Parathyroid adenoma (tissue), 2 donors: ENCODE results near the gene RPP25L.

Source experiments
- H2AFZ ChIP-seq: fragments of 300-600 bp; sonication (generic); one replicate; pipeline ENCODE4 v1.7.0; 2017; ENCODE audit warnings: antibody characterized with exemption, mild to moderate bottlenecking
- H3K27ac ChIP-seq: fragments of 300-600 bp; sonication (generic); one replicate; pipeline ENCODE4 v1.7.0; 2017
- H3K27me3 ChIP-seq: fragments of 300-600 bp; sonication (generic); one replicate; pipeline ENCODE4 v1.7.0; 2017; ENCODE audit warnings: low read length; ENCODE audit not compliant: control insufficient read depth, insufficient read depth
- H3K36me3 ChIP-seq: fragments of 300-600 bp; sonication (generic); one replicate; pipeline ENCODE4 v1.7.0; 2017; ENCODE audit warnings: low read length; ENCODE audit not compliant: control insufficient read depth, insufficient read depth
- H3K4me1 ChIP-seq: fragments of 300-600 bp; sonication (generic); one replicate; pipeline ENCODE4 v1.7.0; 2017; ENCODE audit warnings: control low read depth
- H3K4me2 ChIP-seq: fragments of 300-600 bp; sonication (generic); one replicate; pipeline ENCODE4 v1.7.0; 2017; ENCODE audit warnings: low read length
- H3K4me3 ChIP-seq: fragments of 300-600 bp; sonication (generic); one replicate; pipeline ENCODE4 v1.7.0; 2017; ENCODE audit warnings: low read depth, low read length
- H3K79me2 ChIP-seq: fragments of 300-600 bp; sonication (generic); one replicate; pipeline ENCODE4 v1.7.0; 2017; ENCODE audit warnings: control low read depth
- H3K9ac ChIP-seq: fragments of 300-600 bp; sonication (generic); one replicate; pipeline ENCODE4 v1.7.0; 2017; ENCODE audit warnings: mild to moderate bottlenecking
- H3K9me3 ChIP-seq: fragments of 300-600 bp; sonication (generic); one replicate; pipeline ENCODE4 v1.7.0; 2017; ENCODE audit warnings: low read length; ENCODE audit not compliant: control insufficient read depth
- CTCF ChIP-seq: fragments of 300-600 bp; sonication (generic); IDR thresholded peaks from one replicate; pipeline ENCODE4 v1.7.0; 2017; ENCODE audit warnings: antibody characterized with exemption, mild to moderate bottlenecking
- donor health status: primary hyperparathyroidism.

The RPP25L gene

GRCh38 chr9:34612788-34613390, 992 bp upstream of the RPP25L start:
- H3K4me3 ChIP-seq = peak overlapping the region; percentile 97
- H3K9me3 ChIP-seq = no peaks in the 10 kb centered on the region
- no peaks in the 10 kb centered on the region for H3K27me3 ChIP-seq
- H2AFZ ChIP-seq = peak overlapping the region; percentile 79
- H3K9ac ChIP-seq = no peak overlapping the region
- H3K79me2 ChIP-seq = no peaks in the 10 kb centered on the region
- peak overlapping the region; percentile 68 for H3K27ac ChIP-seq
- peak overlapping the region; percentile 98 for H3K4me2 ChIP-seq
- no peaks in the 10 kb centered on the region for H3K36me3 ChIP-seq
- TF ChIP-seq CTCF = peak; percentile 72
- no peaks in the 10 kb centered on the region for H3K4me1 ChIP-seq

- TF ChIP-seq CTCF = no peak
- Histone ChIP-seq H3K27me3 (no peaks in the 10 kb centered on the region), H3K36me3 (no peaks in the 10 kb centered on the region), H3K4me1 (no peaks in the 10 kb centered on the region), H3K4me2 (peak overlapping the region; percentile 98), H3K9ac (peak overlapping the region; percentile 42), H2AFZ (peak overlapping the region; percentile 79), H3K9me3 (no peaks in the 10 kb centered on the region), H3K79me2 (no peaks in the 10 kb centered on the region), H3K4me3 (peak overlapping the region; percentile 97), H3K27ac (peak overlapping the region; percentile 68)
Measured at GRCh38 chr9:34611251-34611810, 566 bp downstream of the RPP25L start.

GRCh38 chr9:34610434-34611206, 1.3 kb downstream of the RPP25L start:
- no peak overlapping the region for H3K27ac ChIP-seq
- no peaks in the 10 kb centered on the region for H3K36me3 ChIP-seq
- TF ChIP-seq CTCF = no peak
- no peaks in the 10 kb centered on the region for H3K27me3 ChIP-seq
- H3K4me2 ChIP-seq = peak overlapping the region; percentile 98
- no peaks in the 10 kb centered on the region for H3K9me3 ChIP-seq
- no peaks in the 10 kb centered on the region for H3K79me2 ChIP-seq
- no peak overlapping the region for H3K9ac ChIP-seq
- H3K4me1 ChIP-seq = no peaks in the 10 kb centered on the region
- H2AFZ ChIP-seq = no peak overlapping the region
- peak overlapping the region; percentile 97 for H3K4me3 ChIP-seq

GRCh38 chr9:34607331-34607730, 4.6 kb downstream of the RPP25L start:
- no peak overlapping the region for H2AFZ ChIP-seq
- H3K36me3 ChIP-seq = no peaks in the 10 kb centered on the region
- no peak overlapping the region for H3K4me3 ChIP-seq
- H3K27ac ChIP-seq = no peak overlapping the region
- H3K9me3 ChIP-seq = no peaks in the 10 kb centered on the region
- no peak for TF ChIP-seq CTCF
- H3K4me1 ChIP-seq = peaks cover 2% of the 10 kb centered on the region
- H3K27me3 ChIP-seq = no peaks in the 10 kb centered on the region
- H3K9ac ChIP-seq = no peak overlapping the region
- H3K4me2 ChIP-seq = no peak overlapping the region
- H3K79me2 ChIP-seq = no peaks in the 10 kb centered on the region
